H1 (cell line): ENCODE data around the gene PRR35. TPM values are rescaled to one million over a fixed set of nuclear protein-coding genes. Genes with fewer than 3 reads are reported as not detected.

Source experiments
- CBX5 ChIP-seq: fragments of 300-800, 300-1000 bp; sonication (generic); IDR thresholded peaks from 2 replicates; pipeline ENCODE4 v1.7.1; 2016; ENCODE audit warnings: antibody characterized with exemption, low read length, low read depth
- CTCF ChIP-seq, 3 experiments: IDR thresholded peaks; 1 replicate in 2 of 3; 2 replicates in 1 of 3; pipeline versions ENCODE4 v1.5.1 to v1.6.1; 2011; ENCODE audit warnings: low read length in 3 of 3, mild to moderate bottlenecking in 3 of 3, inconsistent platforms in 2 of 3, low read depth in 1 of 3, moderate library complexity in 1 of 3; ENCODE audit not compliant: insufficient read depth in 1 of 3; ENCODE audit errors: control extremely low read depth in 1 of 3
- EGR1 ChIP-seq: IDR thresholded peaks from 2 replicates; pipeline ENCODE4 v1.6.1; 2011; ENCODE audit warnings: low read depth, low read length, borderline replicate concordance
- GABPA ChIP-seq: IDR thresholded peaks from 2 replicates; pipeline ENCODE4 v1.6.1; 2011; ENCODE audit warnings: mild to moderate bottlenecking, low read length, moderate library complexity, borderline replicate concordance; ENCODE audit not compliant: insufficient read depth
- HDAC6 ChIP-seq: IDR thresholded peaks from one replicate; pipeline ENCODE4 v1.7.1; 2012; ENCODE audit warnings: low read depth, mild to moderate bottlenecking, inconsistent platforms, low read length, moderate library complexity
- KDM1A ChIP-seq: fragments of 200-600, 300-600 bp; sonication (generic); IDR thresholded peaks from 2 replicates; pipeline ENCODE4 v1.7.1; 2016; ENCODE audit warnings: mild to moderate bottlenecking, low read length, borderline replicate concordance
- MAFK ChIP-seq: IDR thresholded peaks from 2 replicates; pipeline ENCODE4 v1.6.1; 2012; ENCODE audit warnings: low read depth, mild to moderate bottlenecking, improper control_type of control experiment, low read length
- POLR2A ChIP-seq, 2 experiments: IDR thresholded peaks; 1 replicate in 1 of 2; 2 replicates in 1 of 2; pipeline ENCODE4 v1.6.1; 2011; ENCODE audit warnings: low read depth in 2 of 2, low read length in 2 of 2, mild to moderate bottlenecking in 2 of 2; ENCODE audit errors: control extremely low read depth in 1 of 2
- RAD21 ChIP-seq, 2 experiments: IDR thresholded peaks in 1 of 2; conservative IDR thresholded peaks in 1 of 2; 2 replicates each; pipeline ENCODE4 v1.6.1; 2011; ENCODE audit warnings: low read depth in 2 of 2, low read length in 2 of 2, improper control_type of control experiment in 1 of 2, inconsistent platforms in 1 of 2, mild to moderate bottlenecking in 1 of 2, moderate library complexity in 1 of 2
- RFX5 ChIP-seq: IDR thresholded peaks from 2 replicates; pipeline ENCODE4 v1.6.1; 2011; ENCODE audit warnings: low read depth, low read length, improper control_type of control experiment, borderline replicate concordance
- RXRA ChIP-seq: IDR thresholded peaks from 2 replicates; pipeline ENCODE4 v1.6.1; 2011; ENCODE audit warnings: low read depth, mild to moderate bottlenecking, low read length, moderate library complexity; ENCODE audit not compliant: insufficient read depth
- TCF12 ChIP-seq: IDR thresholded peaks from 2 replicates; pipeline ENCODE4 v1.6.1; 2011; ENCODE audit warnings: low read depth, mild to moderate bottlenecking, low read length
- ZNF274 ChIP-seq: IDR thresholded peaks from 2 replicates; pipeline ENCODE4 v1.7.0; 2012; ENCODE audit warnings: low read length, borderline replicate concordance; ENCODE audit errors: extremely low read depth
- polyA plus RNA-seq, 7 experiments: library from polyadenylated mRNA; depleted of rRNA in 3 of 7; stranded (reverse) in 5 of 7; unstranded in 2 of 7; fragments of >200 nt in 5 of 7; fragments of 200-250 nt in 2 of 7; gene quantifications; 1 replicate in 5 of 7; 2 replicates in 1 of 7; 4 replicates in 1 of 7; pipeline versions ENCODE4 v1.2.1 to v1.2.3, GENCODE V29; 2011 to 2013; ENCODE audit warnings: missing spikeins in 2 of 7, mixed read lengths in 2 of 7
- total RNA-seq: library from RNA; stranded (reverse); fragmentation: NEBNext Ultra II Directional; extraction: Animal tissue kit (Norgen Biotek cat#: 25700); gene quantifications from 2 replicates; pipeline ENCODE4 v1.2.1, GENCODE V29; 2021

The PRR35 gene
- total and polyA plus RNA-seq, 2 of the 8 experiments (the other 6 are each of a cell fraction or from before 2014, with no cell fraction given) = 0.38 to 0.50 TPM

GRCh38 chr16:521381-522210, 38.6 kb upstream of the PRR35 start (continued):
- TF ChIP-seq GABPA = peak; percentile 51
- no peak for TF ChIP-seq MAFK
- no peak for TF ChIP-seq EGR1
- TF ChIP-seq ZNF274 = no peak
- peak; percentile 56; the same call in 1 of the 2 replicates for TF ChIP-seq TCF12
- no peak for TF ChIP-seq HDAC6
- peak; percentile 74 to 80 for TF ChIP-seq RAD21 (IDR thresholded peaks at IDR 0.05 in 1 of 2, conservative IDR thresholded peaks at IDR 0.05 in 1 of 2; ENCODE audit: low read depth in 2 of 2, low read length in 2 of 2)
- TF ChIP-seq CTCF (IDR thresholded peaks at IDR 0.05; ENCODE audit: control extremely low read depth in 1 of 3, insufficient read depth in 1 of 3, low read depth in 1 of 3, low read length in 3 of 3) = peak; percentile 75 to 83 (median 76)
- no peak for TF ChIP-seq CBX5
- TF ChIP-seq KDM1A = no peak
- TF ChIP-seq RFX5 = no peak
- TF ChIP-seq RXRA = no peak
- no peak for TF ChIP-seq POLR2A (IDR thresholded peaks at IDR 0.05; ENCODE audit: control extremely low read depth in 1 of 2, low read depth in 2 of 2, low read length in 2 of 2)
